ENCODE results near the gene BAIAP3.

DNA sequence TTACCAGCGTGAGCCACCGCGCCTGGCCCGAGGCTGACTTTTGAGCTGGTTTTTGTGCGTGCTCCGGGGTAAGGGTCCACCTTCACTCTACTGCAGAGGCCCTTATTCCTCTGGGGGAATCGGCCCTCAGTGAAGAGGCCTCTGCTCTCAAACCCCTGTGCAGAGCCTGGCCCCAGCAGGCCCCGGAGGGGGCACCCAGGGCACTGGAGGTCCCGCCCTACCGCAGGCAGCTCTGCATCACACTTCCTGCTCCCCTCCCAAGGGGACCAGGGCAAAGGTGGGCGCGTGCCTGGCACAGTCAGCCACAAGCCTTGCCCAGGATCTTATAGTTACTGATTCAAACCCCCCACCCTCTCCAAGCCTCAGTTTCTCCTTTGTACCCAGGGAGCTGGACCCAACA is 27.6 kb upstream of the BAIAP3 start:
- TF ChIP-seq, protein P1, sequence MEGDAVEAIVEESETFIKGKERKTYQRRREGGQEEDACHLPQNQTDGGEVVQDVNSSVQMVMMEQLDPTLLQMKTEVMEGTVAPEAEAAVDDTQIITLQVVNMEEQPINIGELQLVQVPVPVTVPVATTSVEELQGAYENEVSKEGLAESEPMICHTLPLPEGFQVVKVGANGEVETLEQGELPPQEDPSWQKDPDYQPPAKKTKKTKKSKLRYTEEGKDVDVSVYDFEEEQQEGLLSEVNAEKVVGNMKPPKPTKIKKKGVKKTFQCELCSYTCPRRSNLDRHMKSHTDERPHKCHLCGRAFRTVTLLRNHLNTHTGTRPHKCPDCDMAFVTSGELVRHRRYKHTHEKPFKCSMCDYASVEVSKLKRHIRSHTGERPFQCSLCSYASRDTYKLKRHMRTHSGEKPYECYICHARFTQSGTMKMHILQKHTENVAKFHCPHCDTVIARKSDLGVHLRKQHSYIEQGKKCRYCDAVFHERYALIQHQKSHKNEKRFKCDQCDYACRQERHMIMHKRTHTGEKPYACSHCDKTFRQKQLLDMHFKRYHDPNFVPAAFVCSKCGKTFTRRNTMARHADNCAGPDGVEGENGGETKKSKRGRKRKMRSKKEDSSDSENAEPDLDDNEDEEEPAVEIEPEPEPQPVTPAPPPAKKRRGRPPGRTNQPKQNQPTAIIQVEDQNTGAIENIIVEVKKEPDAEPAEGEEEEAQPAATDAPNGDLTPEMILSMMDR (IDR thresholded peaks at IDR 0.05): no peak
- TF ChIP-seq POLR2A (IDR thresholded peaks at IDR 0.05): no peak
